Gastrocnemius medialis (tissue), 4 donors: ENCODE measurements around the gene BMI1. TPM values are rescaled to one million over a fixed set of nuclear protein-coding genes. Genes with fewer than 3 reads are reported as not detected.

Experiments used
- ATAC-seq, 2 donors: fragments of 150-250 bp; one replicate each; pipeline ENCODE4 v1.9.1; 2016
- DNase-seq, 2 donors: peaks; one replicate each; pipeline ENCODE4 v3.0.0-alpha.2; 2019
- H3K27ac ChIP-seq, 4 donors: fragments of 200-600 bp; sonication (generic); 1 replicate in 1 of 4; 2 replicates in 3 of 4; pipeline ENCODE4 v1.5.1; 2016 to 2018; ENCODE audit warnings: mild to moderate bottlenecking in 2 of 4, moderate library complexity in 1 of 4
- H3K27me3 ChIP-seq, 3 donors: fragments of 200-600 bp; sonication (generic) in 2 of 3; 1 replicate in 1 of 3; 2 replicates in 2 of 3; pipeline versions ENCODE4 v1.5.1 to v1.6.0; 2016 to 2019; ENCODE audit warnings: mild to moderate bottlenecking in 1 of 3, moderate library complexity in 1 of 3
- H3K36me3 ChIP-seq, 2 donors: fragments of 200-600 bp; sonication (generic) in 1 of 2; one replicate each; pipeline ENCODE4 v1.5.1; 2017 to 2018
- H3K4me1 ChIP-seq, 2 donors: fragments of 200-600 bp; sonication (generic) in 1 of 2; one replicate each; pipeline ENCODE4 v1.5.1; 2016 to 2017; ENCODE audit warnings: mild to moderate bottlenecking in 2 of 2
- H3K4me3 ChIP-seq, 4 donors: fragments of 200-600 bp; sonication (generic) in 3 of 4; 1 replicate in 1 of 4; 2 replicates in 3 of 4; pipeline ENCODE4 v1.5.1; 2016 to 2019; ENCODE audit warnings: mild to moderate bottlenecking in 2 of 4
- H3K9me3 ChIP-seq, 3 donors: fragments of 200-600 bp; sonication (generic) in 2 of 3; 1 replicate in 1 of 3; 2 replicates in 2 of 3; pipeline ENCODE4 v1.5.1; 2016 to 2019
- POLR2A ChIP-seq, 2 donors: fragments of 450-650 bp; IDR thresholded peaks; one replicate each; pipeline ENCODE4 v1.6.1; 2017; ENCODE audit warnings: antibody characterized with exemption in 2 of 2, mild to moderate bottlenecking in 2 of 2, moderate library complexity in 2 of 2
- in situ Hi-C, 4 donors: fragments of 200-750 bp; cut with MboI; loops; one replicate each; pipeline versions ENCODE4 v1.15.0 to v1.8.0; 2017; ENCODE audit warnings: low sequenced_read_pairs in 4 of 4
- intact Hi-C: fragments of 100-400 bp; cut with DNase I; formaldehyde crosslinking; loops from one replicate; pipeline ENCODE4 v1.15.1; 2023; ENCODE audit warnings: low total_unique reads
- total RNA-seq, 4 donors: library from RNA; depleted of rRNA; stranded (reverse); fragments of >200 nt; gene quantifications; one replicate each; pipeline versions ENCODE4 v1.1.0 to v1.2.3, GENCODE V29; 2016
- TF ChIP-seq, protein P1 (sequence below), 5 experiments: fragments of 450-650 bp in 3 of 5; fragments of 200-600 bp in 2 of 5; sonication (generic) in 2 of 5; IDR thresholded peaks in 4 of 5; conservative IDR thresholded peaks in 1 of 5; 1 replicate in 4 of 5; 2 replicates in 1 of 5; pipeline ENCODE4 v1.5.1; 2016 to 2019; ENCODE audit warnings: antibody characterized with exemption in 5 of 5, mild to moderate bottlenecking in 3 of 5, moderate library complexity in 3 of 5

Gene BMI1
- total RNA-seq, 4 donors from 2014 or later, result 22.4 to 68.4 (median 57.6) TPM

GRCh38 chr10:22365233-22365632 lies 44.3 kb downstream of the BMI1 start:
- H3K27me3 ChIP-seq, result no peaks in the 10 kb centered on the region
- H3K36me3 ChIP-seq, result no peaks in the 10 kb centered on the region
- no peak overlapping the region for H3K27ac ChIP-seq
- intact Hi-C loops (no loop called here), in situ Hi-C loops (no loop called here)
- ATAC-seq (no peak), DNase-seq (no peak)
- TF ChIP-seq, protein P1, sequence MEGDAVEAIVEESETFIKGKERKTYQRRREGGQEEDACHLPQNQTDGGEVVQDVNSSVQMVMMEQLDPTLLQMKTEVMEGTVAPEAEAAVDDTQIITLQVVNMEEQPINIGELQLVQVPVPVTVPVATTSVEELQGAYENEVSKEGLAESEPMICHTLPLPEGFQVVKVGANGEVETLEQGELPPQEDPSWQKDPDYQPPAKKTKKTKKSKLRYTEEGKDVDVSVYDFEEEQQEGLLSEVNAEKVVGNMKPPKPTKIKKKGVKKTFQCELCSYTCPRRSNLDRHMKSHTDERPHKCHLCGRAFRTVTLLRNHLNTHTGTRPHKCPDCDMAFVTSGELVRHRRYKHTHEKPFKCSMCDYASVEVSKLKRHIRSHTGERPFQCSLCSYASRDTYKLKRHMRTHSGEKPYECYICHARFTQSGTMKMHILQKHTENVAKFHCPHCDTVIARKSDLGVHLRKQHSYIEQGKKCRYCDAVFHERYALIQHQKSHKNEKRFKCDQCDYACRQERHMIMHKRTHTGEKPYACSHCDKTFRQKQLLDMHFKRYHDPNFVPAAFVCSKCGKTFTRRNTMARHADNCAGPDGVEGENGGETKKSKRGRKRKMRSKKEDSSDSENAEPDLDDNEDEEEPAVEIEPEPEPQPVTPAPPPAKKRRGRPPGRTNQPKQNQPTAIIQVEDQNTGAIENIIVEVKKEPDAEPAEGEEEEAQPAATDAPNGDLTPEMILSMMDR (IDR thresholded peaks at IDR 0.05 in 4 of 5, conservative IDR thresholded peaks at IDR 0.05 in 1 of 5), result no peak
- no peak for TF ChIP-seq POLR2A (IDR thresholded peaks at IDR 0.05)
- H3K9me3 ChIP-seq, result no peaks in the 10 kb centered on the region
- H3K4me1 ChIP-seq, result no peaks in the 10 kb centered on the region
- H3K4me3 ChIP-seq, result no peak overlapping the region

- H3K4me3 ChIP-seq, result no peak overlapping the region
- in situ Hi-C loops (no loop called here), intact Hi-C loops (no loop called here)
- TF ChIP-seq, protein P1 (IDR thresholded peaks at IDR 0.05 in 4 of 5, conservative IDR thresholded peaks at IDR 0.05 in 1 of 5), result no peak
- TF ChIP-seq POLR2A (IDR thresholded peaks at IDR 0.05), result no peak
- no peaks in the 10 kb centered on the region for H3K36me3 ChIP-seq
- no peaks in the 10 kb centered on the region for H3K4me1 ChIP-seq
- no peaks in the 10 kb centered on the region for H3K27me3 ChIP-seq
- ATAC-seq (no peak), DNase-seq (no peak)
- H3K9me3 ChIP-seq, result no peaks in the 10 kb centered on the region
- H3K27ac ChIP-seq, result no peak overlapping the region
Observed at GRCh38 chr10:22365644-22366434, 44.9 kb downstream of the BMI1 start.

- Histone ChIP-seq H3K27me3 (no peaks in the 10 kb centered on the region), H3K4me1 (no peaks in the 10 kb centered on the region), H3K27ac (no peak overlapping the region), H3K4me3 (no peak overlapping the region), H3K9me3 (no peaks in the 10 kb centered on the region), H3K36me3 (no peaks in the 10 kb centered on the region)
- TF ChIP-seq, protein P1 (IDR thresholded peaks at IDR 0.05 in 4 of 5, conservative IDR thresholded peaks at IDR 0.05 in 1 of 5), result no peak
- TF ChIP-seq POLR2A (IDR thresholded peaks at IDR 0.05), result no peak
- in situ Hi-C loops (no loop called here), intact Hi-C loops (no loop called here)
- no peak for ATAC-seq
- no peak for DNase-seq
Observed at GRCh38 chr10:22366435-22366703, 45.5 kb downstream of the BMI1 start.

DNA sequence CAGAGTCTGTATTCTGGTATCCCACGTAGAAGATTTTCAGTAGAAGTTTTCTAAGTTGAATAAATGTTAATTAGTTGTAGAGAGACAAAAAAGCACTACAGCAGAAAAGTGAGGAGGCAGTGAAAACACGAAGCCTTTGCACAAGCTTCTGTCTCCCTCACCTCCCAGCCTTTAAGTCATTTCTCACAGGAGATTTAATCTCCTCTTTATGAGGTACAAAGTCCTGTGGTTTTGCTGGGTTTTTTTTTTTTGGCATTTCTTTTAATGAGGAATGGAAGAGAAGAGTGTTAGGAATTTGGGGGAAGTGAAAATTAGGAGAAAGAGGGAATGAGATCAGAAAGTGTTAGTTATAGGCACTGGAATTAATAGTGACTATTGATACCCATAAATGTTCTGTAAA lies 45.9 kb downstream of the BMI1 start:
- TF ChIP-seq, protein P1 (IDR thresholded peaks at IDR 0.05 in 4 of 5, conservative IDR thresholded peaks at IDR 0.05 in 1 of 5), result no peak
- no peak for TF ChIP-seq POLR2A (IDR thresholded peaks at IDR 0.05)
- in situ Hi-C loops, result no loop called here
- DNase-seq (no peak), ATAC-seq (no peak)
- Histone ChIP-seq H3K27me3 (no peaks in the 10 kb centered on the region), H3K9me3 (no peaks in the 10 kb centered on the region), H3K27ac (no peak overlapping the region), H3K4me1 (no peaks in the 10 kb centered on the region), H3K36me3 (no peaks in the 10 kb centered on the region), H3K4me3 (no peak overlapping the region)
- intact Hi-C loops, result no loop called here

- H3K9me3 ChIP-seq, result no peaks in the 10 kb centered on the region
- H3K36me3 ChIP-seq, result no peaks in the 10 kb centered on the region
- intact Hi-C loops, result no loop called here
- H3K4me1 ChIP-seq, result no peaks in the 10 kb centered on the region
- no peak for TF ChIP-seq POLR2A (IDR thresholded peaks at IDR 0.05)
- TF ChIP-seq, protein P1 (IDR thresholded peaks at IDR 0.05 in 4 of 5, conservative IDR thresholded peaks at IDR 0.05 in 1 of 5), result no peak
- ATAC-seq (no peak), DNase-seq (no peak)
- in situ Hi-C loops, result no loop called here
- H3K4me3 ChIP-seq, result no peak overlapping the region
- H3K27ac ChIP-seq, result no peak overlapping the region
- no peaks in the 10 kb centered on the region for H3K27me3 ChIP-seq
Observed at GRCh38 chr10:22367471-22367870, 46.6 kb downstream of the BMI1 start.
